Measurements from ENCODE around the gene GABRG3. TPM values are rescaled to one million over a fixed set of nuclear protein-coding genes. Genes with fewer than 3 reads are reported as not detected.

Gene GABRG3
- total RNA-seq, 3 donors from 2014 or later (not counting 1 experiment from before 2014, with no cell fraction given), result not detected

- H3K27ac ChIP-seq (ENCODE audit: low read length), result no peak overlapping the region
- H3K9me3 ChIP-seq (ENCODE audit: control insufficient read depth, insufficient read depth, low read length), result peaks cover 4% of the 10 kb centered on the region
- intact Hi-C loops (cut with micrococcal nuclease), result no loop called here
- 74% methylated on average over 5 of the region's 5 CpGs for WGBS (ENCODE audit: insufficient coverage)
- H3K36me3 ChIP-seq (ENCODE audit: control insufficient read depth, insufficient read depth, low read length), result no peaks in the 10 kb centered on the region
- no peaks in the 10 kb centered on the region for H3K27me3 ChIP-seq (ENCODE audit: control insufficient read depth, insufficient read depth, low read length)
- Mint-ChIP-seq H3K4me1 (no peaks in the 10 kb centered on the region), H3K27ac (no peak overlapping the region), H3K4me3 (no peak overlapping the region), H3K9me3 (peaks cover 14 to 15% of the 10 kb centered on the region in 2 donors), H3K36me3 (peaks cover 7% of the 10 kb centered on the region), H3K27me3 (ENCODE audit: low read depth in 2 of 2) (no peaks in the 10 kb centered on the region)
- no peak overlapping the region for H3K4me3 ChIP-seq (ENCODE audit: low read length)
- no peaks in the 10 kb centered on the region for H3K4me1 ChIP-seq (ENCODE audit: control insufficient read depth, insufficient read depth, low read length)
- TF ChIP-seq, protein P1, sequence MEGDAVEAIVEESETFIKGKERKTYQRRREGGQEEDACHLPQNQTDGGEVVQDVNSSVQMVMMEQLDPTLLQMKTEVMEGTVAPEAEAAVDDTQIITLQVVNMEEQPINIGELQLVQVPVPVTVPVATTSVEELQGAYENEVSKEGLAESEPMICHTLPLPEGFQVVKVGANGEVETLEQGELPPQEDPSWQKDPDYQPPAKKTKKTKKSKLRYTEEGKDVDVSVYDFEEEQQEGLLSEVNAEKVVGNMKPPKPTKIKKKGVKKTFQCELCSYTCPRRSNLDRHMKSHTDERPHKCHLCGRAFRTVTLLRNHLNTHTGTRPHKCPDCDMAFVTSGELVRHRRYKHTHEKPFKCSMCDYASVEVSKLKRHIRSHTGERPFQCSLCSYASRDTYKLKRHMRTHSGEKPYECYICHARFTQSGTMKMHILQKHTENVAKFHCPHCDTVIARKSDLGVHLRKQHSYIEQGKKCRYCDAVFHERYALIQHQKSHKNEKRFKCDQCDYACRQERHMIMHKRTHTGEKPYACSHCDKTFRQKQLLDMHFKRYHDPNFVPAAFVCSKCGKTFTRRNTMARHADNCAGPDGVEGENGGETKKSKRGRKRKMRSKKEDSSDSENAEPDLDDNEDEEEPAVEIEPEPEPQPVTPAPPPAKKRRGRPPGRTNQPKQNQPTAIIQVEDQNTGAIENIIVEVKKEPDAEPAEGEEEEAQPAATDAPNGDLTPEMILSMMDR (IDR thresholded peaks at IDR 0.05), result no peak
- DNase-seq, result no peak
- ATAC-seq, result no peak
Observed at GRCh38 chr15:27317736-27318135, 346.8 kb downstream of the GABRG3 start.

GRCh38 chr15:27323801-27324200, 352.8 kb downstream of the GABRG3 start:
- Mint-ChIP-seq H3K4me3 (no peak overlapping the region), H3K4me1 (no peaks in the 10 kb centered on the region), H3K9me3 (peaks cover 13 to 15% of the 10 kb centered on the region in 2 donors), H3K27me3 (ENCODE audit: low read depth in 2 of 2) (no peaks in the 10 kb centered on the region), H3K27ac (no peak overlapping the region), H3K36me3 (peaks cover 6% of the 10 kb centered on the region)
- Histone ChIP-seq H3K4me3 (ENCODE audit: low read length) (no peak overlapping the region), H3K4me1 (ENCODE audit: control insufficient read depth, insufficient read depth, low read length) (no peaks in the 10 kb centered on the region), H3K27ac (ENCODE audit: low read length) (no peak overlapping the region), H3K27me3 (ENCODE audit: control insufficient read depth, insufficient read depth, low read length) (no peaks in the 10 kb centered on the region), H3K36me3 (ENCODE audit: control insufficient read depth, insufficient read depth, low read length) (no peaks in the 10 kb centered on the region), H3K9me3 (ENCODE audit: control insufficient read depth, insufficient read depth, low read length) (peaks cover 9% of the 10 kb centered on the region)
- ATAC-seq, result no peak
- DNase-seq, result no peak
- TF ChIP-seq, protein P1 (IDR thresholded peaks at IDR 0.05), result no peak
- intact Hi-C loops (cut with micrococcal nuclease), result no loop called here
- WGBS (ENCODE audit: insufficient coverage), result 75% methylated on average over 8 of the region's 9 CpGs

GRCh38 chr15:27324886-27325615, 354.1 kb downstream of the GABRG3 start:
- H3K36me3 ChIP-seq (ENCODE audit: control insufficient read depth, insufficient read depth, low read length), result no peaks in the 10 kb centered on the region
- no peak overlapping the region for H3K27ac ChIP-seq (ENCODE audit: low read length)
- H3K9me3 ChIP-seq (ENCODE audit: control insufficient read depth, insufficient read depth, low read length), result peaks cover 9% of the 10 kb centered on the region
- DNase-seq (no peak), ATAC-seq (no peak)
- TF ChIP-seq, protein P1 (IDR thresholded peaks at IDR 0.05), result no peak
- H3K4me3 Mint-ChIP-seq, result no peak overlapping the region
- H3K4me1 Mint-ChIP-seq, result no peaks in the 10 kb centered on the region
- H3K9me3 Mint-ChIP-seq, result peaks cover 10 to 11% of the 10 kb centered on the region in 2 donors
- no peaks in the 10 kb centered on the region for H3K27me3 ChIP-seq (ENCODE audit: control insufficient read depth, insufficient read depth, low read length)
- no peaks in the 10 kb centered on the region for H3K36me3 Mint-ChIP-seq
- WGBS (ENCODE audit: insufficient coverage), result 71% methylated on average over 4 of the region's 4 CpGs
- intact Hi-C loops (cut with micrococcal nuclease), result no loop called here
- H3K27me3 Mint-ChIP-seq (ENCODE audit: low read depth in 2 of 2), result no peaks in the 10 kb centered on the region
- H3K27ac Mint-ChIP-seq, result no peak overlapping the region
- H3K4me1 ChIP-seq (ENCODE audit: control insufficient read depth, insufficient read depth, low read length), result no peaks in the 10 kb centered on the region
- no peak overlapping the region for H3K4me3 ChIP-seq (ENCODE audit: low read length)
